Endodermal cell (in vitro differentiated cells): ENCODE results near the gene CYLD. TPM values are rescaled to one million over a fixed set of nuclear protein-coding genes. Genes with fewer than 3 reads are reported as not detected.

Experiments used
- DNase-seq: peaks from one replicate; pipeline ENCODE4 v3.0.0-alpha.2; 2017
- H3K27ac ChIP-seq: 2 replicates; pipeline ENCODE4 v1.5.1; 2013; ENCODE audit warnings: mild to moderate bottlenecking, low read depth, low read length, moderate library complexity
- H3K27me3 ChIP-seq: 2 replicates; pipeline ENCODE4 v1.6.1; 2013; ENCODE audit warnings: mild to moderate bottlenecking, low read length, moderate library complexity; ENCODE audit not compliant: insufficient read depth, control insufficient read depth, poor library complexity, severe bottlenecking
- H3K36me3 ChIP-seq: 2 replicates; pipeline ENCODE4 v1.7.0; 2013; ENCODE audit warnings: mild to moderate bottlenecking, low read length, moderate library complexity; ENCODE audit not compliant: control insufficient read depth, insufficient read depth
- H3K4me1 ChIP-seq: one replicate; pipeline ENCODE4 v1.7.0; 2013; ENCODE audit warnings: low read length; ENCODE audit not compliant: control insufficient read depth, insufficient read depth
- H3K4me3 ChIP-seq: 2 replicates; pipeline ENCODE4 v1.5.1; 2013; ENCODE audit warnings: mild to moderate bottlenecking, low read length, moderate library complexity
- H3K9ac ChIP-seq: 2 replicates; pipeline ENCODE4 v1.6.1; 2013; ENCODE audit warnings: mild to moderate bottlenecking, low read length, moderate library complexity; ENCODE audit not compliant: poor library complexity, severe bottlenecking; ENCODE audit errors: extremely low read depth
- H3K9me3 ChIP-seq: 2 replicates; pipeline ENCODE4 v1.6.1; 2013; ENCODE audit warnings: mild to moderate bottlenecking, low read length, moderate library complexity; ENCODE audit not compliant: control insufficient read depth
- H3K27ac Mint-ChIP-seq: 2 replicates; pipeline ENCODE4 v1.8.0; 2020; ENCODE audit warnings: mixed read lengths
- H3K27me3 Mint-ChIP-seq: 2 replicates; pipeline ENCODE4 v1.8.0; 2021; ENCODE audit warnings: mild to moderate bottlenecking, mixed read lengths; ENCODE audit not compliant: insufficient read depth
- H3K36me3 Mint-ChIP-seq: 2 replicates; pipeline ENCODE4 v1.8.0; 2020; ENCODE audit warnings: low read depth, mixed read lengths
- H3K4me1 Mint-ChIP-seq: 2 replicates; pipeline ENCODE4 v1.8.0; 2020; ENCODE audit warnings: mixed read lengths
- H3K4me3 Mint-ChIP-seq: 2 replicates; pipeline ENCODE4 v1.8.0; 2020; ENCODE audit warnings: mild to moderate bottlenecking, moderate library complexity, mixed read lengths
- H3K9me3 Mint-ChIP-seq: 2 replicates; pipeline ENCODE4 v1.8.0; 2020; ENCODE audit warnings: mild to moderate bottlenecking, mixed read lengths
- WGBS, 2 experiments: methylation state at CpG; one replicate each; pipeline versions ENCODE4 v1.1.5 to v1.1.7; 2013; ENCODE audit warnings: missing lambda C conversion rate in 2 of 2, mixed read lengths in 1 of 2; ENCODE audit not compliant: insufficient coverage in 1 of 2, insufficient read length in 1 of 2; 5-methylcytosine and 5-hydroxymethylcytosine counted together
- total RNA-seq, 2 donors: library from RNA; stranded (reverse); fragmentation: NEBNext Ultra II Directional in 1 of 2; extraction: Animal tissue kit (Norgen Biotek cat#: 25700) in 1 of 2; gene quantifications; 2 replicates in 1 of 2; 3 replicates in 1 of 2; pipeline ENCODE4 v1.2.1, GENCODE V29; 2021
- TF ChIP-seq, protein P1 (sequence below): fragments of 200-600 bp; sonication (generic); conservative IDR thresholded peaks from 2 replicates; pipeline ENCODE4 v1.5.0; 2021; ENCODE audit warnings: antibody characterized with exemption, mild to moderate bottlenecking

CYLD gene
- total RNA-seq, 2 donors from 2014 or later = 12.7 TPM

DNA sequence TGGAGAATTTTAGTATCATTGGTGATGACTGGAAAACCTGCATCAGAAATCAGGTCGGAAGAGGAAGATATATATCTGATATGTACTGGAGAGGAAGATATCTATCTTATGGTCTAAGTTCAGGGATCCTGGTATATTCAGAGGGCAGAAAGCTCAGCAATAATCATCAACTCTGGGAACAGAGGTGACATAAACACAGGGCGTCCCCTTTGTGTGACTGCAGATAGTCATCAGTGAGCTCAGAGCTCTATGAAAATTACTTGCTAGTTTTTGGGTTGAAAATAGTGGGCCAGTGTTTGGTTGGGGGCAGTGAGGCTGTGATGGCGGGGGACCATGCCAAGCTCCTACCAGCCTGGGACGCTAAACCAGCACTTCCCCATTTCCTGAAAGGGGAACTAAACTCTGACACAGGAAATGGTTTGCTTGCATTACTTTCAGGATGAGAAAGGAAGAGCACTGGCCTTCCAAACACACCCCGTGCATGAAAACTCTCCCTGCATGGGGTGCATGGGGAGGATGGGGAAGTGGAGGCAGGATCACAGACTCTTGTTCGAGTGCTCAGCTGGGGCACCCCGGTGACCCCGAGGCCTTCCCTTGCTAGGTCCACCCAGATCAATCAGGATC is 32.7 kb upstream of the CYLD start:
- Mint-ChIP-seq H3K9me3 (peaks cover 18% of the 10 kb centered on the region), H3K4me1 (peaks cover 13% of the 10 kb centered on the region), H3K4me3 (no peak overlapping the region), H3K27me3 (peaks cover 8% of the 10 kb centered on the region), H3K27ac (no peak overlapping the region), H3K36me3 (peaks cover 2% of the 10 kb centered on the region)
- Histone ChIP-seq H3K27me3 (no peaks in the 10 kb centered on the region), H3K36me3 (no peaks in the 10 kb centered on the region), H3K27ac (no peak overlapping the region), H3K4me3 (no peak overlapping the region), H3K9ac (no peak overlapping the region), H3K4me1 (no peaks in the 10 kb centered on the region), H3K9me3 (peaks cover 18% of the 10 kb centered on the region)
- TF ChIP-seq, protein P1, sequence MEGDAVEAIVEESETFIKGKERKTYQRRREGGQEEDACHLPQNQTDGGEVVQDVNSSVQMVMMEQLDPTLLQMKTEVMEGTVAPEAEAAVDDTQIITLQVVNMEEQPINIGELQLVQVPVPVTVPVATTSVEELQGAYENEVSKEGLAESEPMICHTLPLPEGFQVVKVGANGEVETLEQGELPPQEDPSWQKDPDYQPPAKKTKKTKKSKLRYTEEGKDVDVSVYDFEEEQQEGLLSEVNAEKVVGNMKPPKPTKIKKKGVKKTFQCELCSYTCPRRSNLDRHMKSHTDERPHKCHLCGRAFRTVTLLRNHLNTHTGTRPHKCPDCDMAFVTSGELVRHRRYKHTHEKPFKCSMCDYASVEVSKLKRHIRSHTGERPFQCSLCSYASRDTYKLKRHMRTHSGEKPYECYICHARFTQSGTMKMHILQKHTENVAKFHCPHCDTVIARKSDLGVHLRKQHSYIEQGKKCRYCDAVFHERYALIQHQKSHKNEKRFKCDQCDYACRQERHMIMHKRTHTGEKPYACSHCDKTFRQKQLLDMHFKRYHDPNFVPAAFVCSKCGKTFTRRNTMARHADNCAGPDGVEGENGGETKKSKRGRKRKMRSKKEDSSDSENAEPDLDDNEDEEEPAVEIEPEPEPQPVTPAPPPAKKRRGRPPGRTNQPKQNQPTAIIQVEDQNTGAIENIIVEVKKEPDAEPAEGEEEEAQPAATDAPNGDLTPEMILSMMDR = no peak
- no peak for DNase-seq
- 86 to 91% methylated on average over 3 to 8 of the region's 8 CpGs for WGBS, 2 experiments

GRCh38 chr16:50709980-50710379 is 31.9 kb upstream of the CYLD start:
- H3K9me3 ChIP-seq = peaks cover 10% of the 10 kb centered on the region
- DNase-seq = no peak
- H3K36me3 ChIP-seq = no peaks in the 10 kb centered on the region
- no peak overlapping the region for H3K27ac ChIP-seq
- H3K4me1 ChIP-seq = no peaks in the 10 kb centered on the region
- H3K9ac ChIP-seq = no peak overlapping the region
- Mint-ChIP-seq H3K27me3 (peaks cover 7% of the 10 kb centered on the region), H3K4me1 (peaks cover 13% of the 10 kb centered on the region), H3K9me3 (peaks cover 10% of the 10 kb centered on the region), H3K4me3 (no peak overlapping the region), H3K27ac (no peak overlapping the region), H3K36me3 (peaks cover under 1% of the 10 kb centered on the region)
- 84 to 86% methylated on average over 4 to 5 of the region's 5 CpGs for WGBS, 2 experiments
- TF ChIP-seq, protein P1 = peak; percentile 56
- no peak overlapping the region for H3K4me3 ChIP-seq
- no peaks in the 10 kb centered on the region for H3K27me3 ChIP-seq

DNA sequence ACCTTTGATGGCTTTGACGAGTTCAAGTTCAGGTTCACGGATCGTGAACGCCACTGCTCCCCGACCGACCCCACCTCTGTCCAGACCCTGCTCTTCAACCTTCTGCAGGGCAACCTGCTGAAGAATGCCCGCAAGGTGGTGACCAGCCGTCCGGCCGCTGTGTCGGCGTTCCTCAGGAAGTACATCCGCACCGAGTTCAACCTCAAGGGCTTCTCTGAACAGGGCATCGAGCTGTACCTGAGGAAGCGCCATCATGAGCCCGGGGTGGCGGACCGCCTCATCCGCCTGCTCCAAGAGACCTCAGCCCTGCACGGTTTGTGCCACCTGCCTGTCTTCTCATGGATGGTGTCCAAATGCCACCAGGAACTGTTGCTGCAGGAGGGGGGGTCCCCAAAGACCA is 30.8 kb upstream of the CYLD start:
- no peaks in the 10 kb centered on the region for H3K36me3 ChIP-seq
- 95 to 97% methylated on average over 20 to 21 of the region's 21 CpGs for WGBS, 2 experiments
- TF ChIP-seq, protein P1 = no peak
- H3K27ac Mint-ChIP-seq = no peak overlapping the region
- no peak overlapping the region for H3K4me3 Mint-ChIP-seq
- H3K9me3 Mint-ChIP-seq = no peaks in the 10 kb centered on the region
- H3K9me3 ChIP-seq = no peaks in the 10 kb centered on the region
- no peaks in the 10 kb centered on the region for H3K4me1 ChIP-seq
- H3K27ac ChIP-seq = no peak overlapping the region
- H3K4me1 Mint-ChIP-seq = peaks cover 13% of the 10 kb centered on the region
- DNase-seq = no peak
- H3K4me3 ChIP-seq = no peak overlapping the region
- no peaks in the 10 kb centered on the region for H3K36me3 Mint-ChIP-seq
- no peaks in the 10 kb centered on the region for H3K27me3 ChIP-seq
- H3K9ac ChIP-seq = no peak overlapping the region
- no peaks in the 10 kb centered on the region for H3K27me3 Mint-ChIP-seq
